Erythroblast (primary cell): Measurements from ENCODE around the gene OVOL3.

ENCODE experiments used
- GATA1 ChIP-seq: IDR thresholded peaks from 2 replicates; pipeline ENCODE4 v1.6.1; 2011; ENCODE audit warnings: low read depth, mild to moderate bottlenecking, control low read depth, low read length, moderate library complexity
- POLR2A ChIP-seq: IDR thresholded peaks from 2 replicates; pipeline ENCODE4 v1.6.1; 2011; ENCODE audit warnings: mild to moderate bottlenecking, low read length

DNA sequence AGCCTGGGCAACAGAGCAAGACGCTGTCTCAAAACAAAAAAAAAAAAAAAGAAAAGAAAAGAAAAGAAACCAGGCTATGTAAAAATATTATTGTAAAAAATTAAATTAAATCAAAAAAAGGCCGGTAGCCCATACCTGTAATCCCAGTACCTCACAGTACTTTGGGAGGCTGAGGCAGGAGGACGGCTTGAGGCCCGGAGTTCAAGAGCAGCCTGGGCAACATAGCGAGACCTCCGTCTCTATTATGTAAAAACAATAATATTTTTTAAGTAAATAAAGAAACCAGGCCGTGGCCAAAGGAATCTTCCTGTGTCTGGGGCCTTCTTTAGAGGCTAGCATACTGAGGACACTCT is 28.2 kb downstream of the OVOL3 start:
- TF ChIP-seq POLR2A, result no peak
- TF ChIP-seq GATA1, result no peak
